OCI-LY1 (cell line): ENCODE measurements around the gene TBCD.

ENCODE experiments used
- EZH2 ChIP-seq: fragments of 200-600 bp; sonication (generic), shearing (Covaris generic); IDR thresholded peaks from 2 replicates; pipeline ENCODE4 v1.8.0; 2017; ENCODE audit warnings: borderline replicate concordance, mixed run types, mild to moderate bottlenecking, antibody characterized with exemption, low read length, moderate library complexity, mixed read lengths
- TF ChIP-seq, protein P1 (sequence below): fragments of 200-600 bp; sonication (generic), shearing (Covaris generic); IDR thresholded peaks from 2 replicates; pipeline ENCODE4 v1.5.1; 2017; ENCODE audit warnings: mild to moderate bottlenecking, antibody characterized with exemption, low read length, moderate library complexity, mixed read lengths

DNA sequence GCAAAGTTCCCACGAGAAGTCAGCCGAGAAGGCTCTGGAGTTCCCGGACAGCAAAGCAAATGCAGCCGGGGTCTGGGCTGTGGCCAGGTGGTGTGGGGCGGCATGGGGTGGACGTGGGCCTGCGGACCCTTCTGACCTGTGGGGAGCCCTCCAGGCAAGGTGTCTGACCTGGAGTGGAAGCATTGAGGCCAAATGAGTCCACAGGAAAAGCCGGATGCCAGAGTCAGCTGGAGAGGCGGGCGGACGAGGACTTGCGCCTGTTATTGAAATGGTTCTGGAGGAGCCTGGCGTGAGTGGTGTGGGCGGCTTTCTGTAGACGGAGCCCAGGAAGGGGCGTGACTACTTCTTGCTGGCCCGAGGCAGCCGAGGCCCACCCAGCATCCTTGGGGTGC is 138.5 kb downstream of the TBCD start:
- TF ChIP-seq EZH2, result no peak
- TF ChIP-seq, protein P1, sequence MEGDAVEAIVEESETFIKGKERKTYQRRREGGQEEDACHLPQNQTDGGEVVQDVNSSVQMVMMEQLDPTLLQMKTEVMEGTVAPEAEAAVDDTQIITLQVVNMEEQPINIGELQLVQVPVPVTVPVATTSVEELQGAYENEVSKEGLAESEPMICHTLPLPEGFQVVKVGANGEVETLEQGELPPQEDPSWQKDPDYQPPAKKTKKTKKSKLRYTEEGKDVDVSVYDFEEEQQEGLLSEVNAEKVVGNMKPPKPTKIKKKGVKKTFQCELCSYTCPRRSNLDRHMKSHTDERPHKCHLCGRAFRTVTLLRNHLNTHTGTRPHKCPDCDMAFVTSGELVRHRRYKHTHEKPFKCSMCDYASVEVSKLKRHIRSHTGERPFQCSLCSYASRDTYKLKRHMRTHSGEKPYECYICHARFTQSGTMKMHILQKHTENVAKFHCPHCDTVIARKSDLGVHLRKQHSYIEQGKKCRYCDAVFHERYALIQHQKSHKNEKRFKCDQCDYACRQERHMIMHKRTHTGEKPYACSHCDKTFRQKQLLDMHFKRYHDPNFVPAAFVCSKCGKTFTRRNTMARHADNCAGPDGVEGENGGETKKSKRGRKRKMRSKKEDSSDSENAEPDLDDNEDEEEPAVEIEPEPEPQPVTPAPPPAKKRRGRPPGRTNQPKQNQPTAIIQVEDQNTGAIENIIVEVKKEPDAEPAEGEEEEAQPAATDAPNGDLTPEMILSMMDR, result no peak
